ENCODE measurements around the gene PCDHA7.
"Not testable (repeated sequence)": the region's sequence is repeated elsewhere in the genome, so short reads cannot be mapped to it uniquely, and the experiment has no call there.

Gene PCDHA7

DNA sequence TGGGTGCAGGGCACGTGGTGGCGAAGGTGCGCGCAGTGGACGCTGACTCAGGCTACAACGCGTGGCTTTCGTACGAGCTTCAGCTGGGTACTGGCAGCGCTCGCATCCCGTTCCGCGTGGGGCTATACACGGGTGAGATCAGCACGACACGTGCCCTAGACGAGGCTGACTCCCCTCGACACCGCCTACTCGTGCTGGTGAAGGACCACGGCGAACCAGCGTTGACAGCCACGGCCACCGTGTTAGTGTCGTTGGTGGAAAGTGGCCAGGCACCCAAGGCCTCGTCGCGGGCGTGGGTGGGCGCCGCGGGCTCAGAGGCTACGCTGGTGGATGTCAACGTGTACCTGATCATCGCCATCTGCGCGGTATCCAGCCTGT is 37.4 kb upstream of the PCDHA7 start:
- DNase-seq (ENCODE audit: low read depth), result no peak
- TF ChIP-seq, protein P1, sequence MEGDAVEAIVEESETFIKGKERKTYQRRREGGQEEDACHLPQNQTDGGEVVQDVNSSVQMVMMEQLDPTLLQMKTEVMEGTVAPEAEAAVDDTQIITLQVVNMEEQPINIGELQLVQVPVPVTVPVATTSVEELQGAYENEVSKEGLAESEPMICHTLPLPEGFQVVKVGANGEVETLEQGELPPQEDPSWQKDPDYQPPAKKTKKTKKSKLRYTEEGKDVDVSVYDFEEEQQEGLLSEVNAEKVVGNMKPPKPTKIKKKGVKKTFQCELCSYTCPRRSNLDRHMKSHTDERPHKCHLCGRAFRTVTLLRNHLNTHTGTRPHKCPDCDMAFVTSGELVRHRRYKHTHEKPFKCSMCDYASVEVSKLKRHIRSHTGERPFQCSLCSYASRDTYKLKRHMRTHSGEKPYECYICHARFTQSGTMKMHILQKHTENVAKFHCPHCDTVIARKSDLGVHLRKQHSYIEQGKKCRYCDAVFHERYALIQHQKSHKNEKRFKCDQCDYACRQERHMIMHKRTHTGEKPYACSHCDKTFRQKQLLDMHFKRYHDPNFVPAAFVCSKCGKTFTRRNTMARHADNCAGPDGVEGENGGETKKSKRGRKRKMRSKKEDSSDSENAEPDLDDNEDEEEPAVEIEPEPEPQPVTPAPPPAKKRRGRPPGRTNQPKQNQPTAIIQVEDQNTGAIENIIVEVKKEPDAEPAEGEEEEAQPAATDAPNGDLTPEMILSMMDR (conservative IDR thresholded peaks at IDR 0.05; ENCODE audit: low read depth, low read length), result no peak
- no peak overlapping the region for H3K4me3 ChIP-seq (ENCODE audit: low read depth, low read length)

DNA sequence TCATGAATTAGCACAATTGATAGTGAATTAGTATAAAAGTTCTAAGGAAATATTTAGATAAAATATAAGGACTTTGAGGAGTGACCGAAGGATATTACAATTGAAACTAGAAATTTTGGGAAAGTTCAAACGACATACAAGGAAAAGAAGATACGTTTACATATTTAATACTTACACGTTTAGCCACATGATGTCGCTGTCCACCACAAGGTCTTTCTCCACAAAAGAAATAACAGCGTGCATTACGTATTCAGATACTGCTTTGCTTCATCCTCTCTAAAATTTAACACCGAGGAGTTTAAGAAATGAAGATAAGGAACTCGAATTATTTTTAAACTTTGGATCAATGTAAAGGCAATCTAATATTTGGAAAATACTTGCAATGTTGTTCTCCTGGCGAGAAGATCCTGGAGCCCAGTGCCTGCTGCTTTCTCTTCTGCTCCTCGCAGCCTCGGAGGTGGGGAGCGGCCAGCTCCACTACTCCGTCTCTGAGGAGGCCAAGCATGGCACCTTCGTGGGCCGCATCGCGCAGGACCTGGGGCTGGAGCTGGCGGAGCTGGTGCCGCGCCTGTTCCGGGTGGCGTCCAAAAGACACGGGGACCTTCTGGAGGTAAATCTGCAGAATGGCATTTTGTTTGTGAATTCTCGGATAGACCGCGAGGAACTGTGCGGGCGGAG is 33.1 kb upstream of the PCDHA7 start, which contains the start of gene PCDHA3:
Gene PCDHA3 (plus strand): TSS at position 242 of the 678 bp plus-strand sequence.
- no peak within 1 kb of the TSS for H3K4me3 ChIP-seq (ENCODE audit: low read depth, low read length)
- peak; percentile 6 for DNase-seq (ENCODE audit: low read depth)

DNA sequence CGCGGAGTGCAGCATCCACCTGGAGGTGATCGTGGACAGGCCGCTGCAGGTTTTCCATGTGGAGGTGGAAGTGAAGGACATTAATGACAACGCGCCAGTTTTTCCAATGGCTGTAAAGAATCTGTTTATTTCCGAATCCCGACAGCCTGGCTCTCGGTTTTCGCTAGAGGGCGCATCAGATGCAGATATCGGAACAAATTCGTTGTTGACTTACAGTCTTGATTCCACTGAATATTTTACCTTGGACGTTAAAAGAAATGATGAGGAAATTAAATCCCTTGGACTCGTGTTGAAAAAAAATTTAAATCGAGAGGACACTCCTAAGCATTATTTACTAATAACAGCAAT is 32.6 kb upstream of the PCDHA7 start:
- peak; percentile 2 for DNase-seq (ENCODE audit: low read depth)

More for the DNA sequence above, 33.1 kb upstream of the PCDHA7 start, which contains the start of gene PCDHA3:
- TF ChIP-seq, protein P1 (conservative IDR thresholded peaks at IDR 0.05; ENCODE audit: low read depth, low read length), result no peak

DNA sequence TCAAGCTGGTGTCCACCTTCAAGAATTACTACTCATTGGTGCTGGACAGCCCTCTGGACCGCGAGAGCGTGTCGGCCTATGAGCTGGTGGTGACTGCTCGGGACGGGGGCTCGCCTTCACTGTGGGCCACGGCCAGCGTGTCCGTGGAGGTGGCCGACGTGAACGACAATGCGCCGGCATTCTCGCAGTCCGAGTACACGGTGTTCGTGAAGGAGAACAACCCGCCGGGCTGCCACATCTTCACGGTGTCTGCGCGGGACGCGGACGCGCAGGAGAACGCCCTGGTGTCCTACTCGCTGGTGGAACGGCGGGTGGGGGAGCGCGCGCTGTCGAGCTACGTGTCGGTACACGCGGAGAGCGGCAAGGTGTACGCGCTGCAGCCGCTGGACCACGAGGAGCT is 31.7 kb upstream of the PCDHA7 start:
- not testable (repeated sequence) for H3K4me3 ChIP-seq (ENCODE audit: low read depth, low read length); DNase-seq (ENCODE audit: low read depth)

More for the DNA sequence above, 32.6 kb upstream of the PCDHA7 start:
- TF ChIP-seq, protein P1 (conservative IDR thresholded peaks at IDR 0.05; ENCODE audit: low read depth, low read length), result no peak
- H3K4me3 ChIP-seq (ENCODE audit: low read depth, low read length), result no peak overlapping the region

DNA sequence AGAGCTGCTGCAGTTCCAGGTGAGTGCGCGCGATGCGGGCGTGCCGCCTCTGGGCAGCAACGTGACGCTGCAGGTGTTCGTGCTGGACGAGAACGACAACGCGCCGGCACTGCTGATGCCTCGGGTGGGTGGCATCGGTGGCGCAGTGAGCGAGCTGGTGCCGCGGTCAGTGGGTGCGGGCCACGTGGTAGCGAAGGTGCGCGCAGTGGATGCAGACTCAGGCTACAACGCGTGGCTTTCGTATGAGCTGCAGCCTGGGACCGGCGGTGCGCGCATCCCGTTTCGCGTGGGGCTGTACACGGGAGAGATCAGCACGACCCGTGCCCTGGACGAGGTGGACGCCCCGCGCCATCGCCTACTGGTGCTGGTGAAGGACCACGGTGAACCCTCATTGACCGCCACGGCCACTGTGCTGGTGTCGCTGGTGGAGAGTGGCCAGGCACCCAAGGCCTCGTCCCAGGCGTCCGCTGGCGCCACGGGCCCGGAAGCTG is 31.2 kb upstream of the PCDHA7 start:
- no peak overlapping the region for H3K4me3 ChIP-seq (ENCODE audit: low read depth, low read length)
- DNase-seq (ENCODE audit: low read depth), result no peak
- TF ChIP-seq, protein P1 (conservative IDR thresholded peaks at IDR 0.05; ENCODE audit: low read depth, low read length), result no peak

DNA sequence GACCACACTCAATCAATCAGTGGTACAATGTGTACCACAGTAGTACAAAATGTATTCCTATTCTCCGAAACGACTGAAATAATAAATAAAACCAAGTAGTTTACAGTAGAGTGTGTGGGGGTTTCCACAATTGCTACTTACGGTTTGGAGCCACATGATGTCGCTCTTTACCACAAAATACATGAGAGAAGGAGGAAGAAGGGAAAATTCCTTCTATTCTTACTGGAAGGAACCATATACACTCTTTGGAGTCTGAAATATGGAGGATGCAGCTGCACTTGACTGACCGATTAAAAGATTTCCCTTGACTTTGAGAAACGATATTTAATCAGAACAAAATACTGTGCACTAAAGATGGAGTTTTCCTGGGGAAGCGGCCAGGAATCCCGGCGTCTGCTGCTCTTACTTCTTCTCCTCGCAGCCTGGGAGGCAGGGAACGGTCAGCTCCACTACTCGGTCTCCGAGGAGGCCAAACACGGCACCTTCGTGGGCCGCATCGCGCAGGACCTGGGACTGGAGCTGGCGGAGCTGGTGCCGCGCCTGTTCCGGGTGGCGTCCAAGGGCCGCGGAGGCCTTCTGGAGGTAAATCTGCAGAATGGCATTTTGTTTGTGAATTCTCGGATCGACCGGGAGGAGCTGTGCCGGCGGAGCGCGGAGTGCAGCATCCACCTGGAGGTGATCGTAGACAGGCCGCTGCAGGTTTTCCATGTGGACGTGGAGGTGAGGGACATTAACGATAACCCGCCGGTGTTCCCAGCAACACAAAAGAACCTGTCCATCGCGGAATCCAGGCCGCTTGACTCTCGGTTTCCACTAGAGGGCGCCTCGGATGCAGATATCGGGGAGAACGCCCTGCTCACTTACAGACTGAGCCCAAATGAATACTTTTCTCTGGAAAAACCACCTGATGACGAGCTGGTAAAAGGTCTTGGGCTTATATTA is 27.0 kb upstream of the PCDHA7 start, which contains the start of gene PCDHA4:
Gene PCDHA4 (plus strand): TSS at position 235 of the 942 bp plus-strand sequence.
- no peak within 1 kb of the TSS for H3K4me3 ChIP-seq (ENCODE audit: low read depth, low read length)
- TF ChIP-seq, protein P1 (conservative IDR thresholded peaks at IDR 0.05; ENCODE audit: low read depth, low read length), result peak; percentile 18
- peak; percentile 4 for DNase-seq (ENCODE audit: low read depth)

DNA sequence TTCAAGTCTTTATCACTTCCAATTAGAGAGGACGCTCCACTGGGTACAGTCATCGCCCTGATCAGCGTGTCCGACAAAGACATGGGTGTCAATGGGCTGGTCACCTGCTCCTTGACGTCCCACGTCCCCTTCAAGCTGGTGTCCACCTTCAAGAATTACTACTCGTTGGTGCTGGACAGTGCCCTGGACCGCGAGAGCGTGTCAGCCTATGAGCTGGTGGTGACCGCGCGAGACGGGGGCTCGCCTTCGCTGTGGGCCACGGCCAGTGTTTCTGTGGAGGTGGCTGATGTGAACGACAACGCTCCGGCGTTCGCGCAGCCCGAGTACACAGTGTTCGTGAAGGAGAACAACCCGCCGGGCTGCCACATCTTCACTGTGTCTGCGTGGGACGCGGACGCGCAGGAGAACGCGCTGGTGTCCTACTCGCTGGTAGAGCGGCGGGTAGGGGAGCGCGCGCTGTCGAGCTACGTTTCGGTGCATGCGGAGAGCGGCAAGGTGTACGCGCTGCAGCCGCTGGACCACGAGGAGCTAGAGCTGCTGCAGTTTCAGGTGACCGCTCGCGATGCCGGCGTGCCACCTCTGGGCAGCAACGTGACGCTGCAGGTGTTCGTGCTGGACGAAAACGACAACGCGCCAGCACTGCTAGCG is 25.7 kb upstream of the PCDHA7 start:
- DNase-seq (ENCODE audit: low read depth); H3K4me3 ChIP-seq (ENCODE audit: low read depth, low read length): not testable (repeated sequence)
